ENCODE data around the gene HSPA1A.

HSPA1A gene

GRCh38 chr6:31780507-31781243, 34.7 kb upstream of the HSPA1A start:
- H3K27me3 ChIP-seq (ENCODE audit: insufficient read depth, poor library complexity, severe bottlenecking) = no peaks in the 10 kb centered on the region
- no peak for TF ChIP-seq CTCF (IDR thresholded peaks at IDR 0.05; ENCODE audit: poor library complexity, severe bottlenecking)
- DNase-seq (ENCODE audit: low spot score) = no peak
- peaks cover 13% of the 10 kb centered on the region for H3K4me1 ChIP-seq (ENCODE audit: insufficient read depth, poor library complexity, severe bottlenecking)
- peaks cover 58% of the 10 kb centered on the region for H3K36me3 ChIP-seq (ENCODE audit: low read depth)
- no peak for ATAC-seq (ENCODE audit: low read depth)
- H3K9me3 ChIP-seq (ENCODE audit: severe bottlenecking) = no peaks in the 10 kb centered on the region
- no peak overlapping the region for H3K4me3 ChIP-seq (ENCODE audit: severe bottlenecking)
- no peak overlapping the region for H3K27ac ChIP-seq (ENCODE audit: poor library complexity, severe bottlenecking)

- H3K36me3 ChIP-seq (ENCODE audit: low read depth) = peaks cover 65% of the 10 kb centered on the region
- no peaks in the 10 kb centered on the region for H3K9me3 ChIP-seq (ENCODE audit: severe bottlenecking)
- no peak overlapping the region for H3K27ac ChIP-seq (ENCODE audit: poor library complexity, severe bottlenecking)
- H3K4me1 ChIP-seq (ENCODE audit: insufficient read depth, poor library complexity, severe bottlenecking) = peaks cover 9% of the 10 kb centered on the region
- no peaks in the 10 kb centered on the region for H3K27me3 ChIP-seq (ENCODE audit: insufficient read depth, poor library complexity, severe bottlenecking)
- ATAC-seq (ENCODE audit: low read depth) (no peak), DNase-seq (ENCODE audit: low spot score) (no peak)
- no peak for TF ChIP-seq CTCF (IDR thresholded peaks at IDR 0.05; ENCODE audit: poor library complexity, severe bottlenecking)
- no peak overlapping the region for H3K4me3 ChIP-seq (ENCODE audit: severe bottlenecking)
Observed at GRCh38 chr6:31781244-31782125, 33.9 kb upstream of the HSPA1A start.

GRCh38 chr6:31782126-31782855, 33.1 kb upstream of the HSPA1A start:
- H3K27ac ChIP-seq (ENCODE audit: poor library complexity, severe bottlenecking) = no peak overlapping the region
- DNase-seq (ENCODE audit: low spot score) (no peak), ATAC-seq (ENCODE audit: low read depth) (no peak)
- no peak overlapping the region for H3K4me3 ChIP-seq (ENCODE audit: severe bottlenecking)
- H3K27me3 ChIP-seq (ENCODE audit: insufficient read depth, poor library complexity, severe bottlenecking) = no peaks in the 10 kb centered on the region
- H3K36me3 ChIP-seq (ENCODE audit: low read depth) = peaks cover 72% of the 10 kb centered on the region
- peaks cover under 1% of the 10 kb centered on the region for H3K4me1 ChIP-seq (ENCODE audit: insufficient read depth, poor library complexity, severe bottlenecking)
- no peaks in the 10 kb centered on the region for H3K9me3 ChIP-seq (ENCODE audit: severe bottlenecking)
- no peak for TF ChIP-seq CTCF (IDR thresholded peaks at IDR 0.05; ENCODE audit: poor library complexity, severe bottlenecking)

GRCh38 chr6:31784098-31784925, 31.0 kb upstream of the HSPA1A start:
- Histone ChIP-seq H3K4me3 (ENCODE audit: severe bottlenecking) (no peak overlapping the region), H3K27me3 (ENCODE audit: insufficient read depth, poor library complexity, severe bottlenecking) (no peaks in the 10 kb centered on the region), H3K27ac (ENCODE audit: poor library complexity, severe bottlenecking) (no peak overlapping the region), H3K36me3 (ENCODE audit: low read depth) (peaks cover 86% of the 10 kb centered on the region), H3K9me3 (ENCODE audit: severe bottlenecking) (no peaks in the 10 kb centered on the region), H3K4me1 (ENCODE audit: insufficient read depth, poor library complexity, severe bottlenecking) (no peaks in the 10 kb centered on the region)
- no peak for ATAC-seq (ENCODE audit: low read depth)
- no peak for TF ChIP-seq CTCF (IDR thresholded peaks at IDR 0.05; ENCODE audit: poor library complexity, severe bottlenecking)
- DNase-seq (ENCODE audit: low spot score) = no peak
